GM21737 (cell line): ENCODE data around the gene CELA3B.
"Not testable (repeated sequence)": the region's sequence is repeated elsewhere in the genome, so short reads cannot be mapped to it uniquely, and the experiment has no call there.

Experiments used
- ATAC-seq: cut with Tn5 transposase; IDR thresholded peaks from one replicate; pipeline ENCODE4 v1.9.1; 2021; ENCODE audit warnings: mild to moderate bottlenecking, moderate library complexity; ENCODE audit not compliant: unreplicated experiment

CELA3B gene

GRCh38 chr1:21974699-21975098, 2.1 kb upstream of the CELA3B start:
- ATAC-seq, result not testable (repeated sequence)

- ATAC-seq, result not testable (repeated sequence)
Observed at GRCh38 chr1:21975296-21975695, 1.5 kb upstream of the CELA3B start.

GRCh38 chr1:21978209-21978608, 1.4 kb downstream of the CELA3B start:
- ATAC-seq, result not testable (repeated sequence)

- not testable (repeated sequence) for ATAC-seq
Observed at GRCh38 chr1:21980515-21981220, 3.8 kb downstream of the CELA3B start.

GRCh38 chr1:21981253-21981652, 4.4 kb downstream of the CELA3B start:
- ATAC-seq, result not testable (repeated sequence)

GRCh38 chr1:21982122-21982521, 5.3 kb downstream of the CELA3B start:
- ATAC-seq, result not testable (repeated sequence)

- ATAC-seq, result not testable (repeated sequence)
Observed at GRCh38 chr1:21983539-21983938, 6.7 kb downstream of the CELA3B start.

GRCh38 chr1:21985893-21986292, 9.1 kb downstream of the CELA3B start:
- ATAC-seq, result not testable (repeated sequence)

- ATAC-seq, result not testable (repeated sequence)
Observed at GRCh38 chr1:21986386-21986785, 9.6 kb downstream of the CELA3B start.

- not testable (repeated sequence) for ATAC-seq
Observed at GRCh38 chr1:21989672-21990393, 13.0 kb downstream of the CELA3B start.

GRCh38 chr1:21992186-21992585, 15.4 kb downstream of the CELA3B start:
- ATAC-seq, result not testable (repeated sequence)

GRCh38 chr1:21994716-21995115, 17.9 kb downstream of the CELA3B start:
- ATAC-seq, result not testable (repeated sequence)

GRCh38 chr1:21996663-21996970, 19.8 kb downstream of the CELA3B start:
- ATAC-seq, result not testable (repeated sequence)

- not testable (repeated sequence) for ATAC-seq
Observed at GRCh38 chr1:21997891-21998623, 21.2 kb downstream of the CELA3B start.

- not testable (repeated sequence) for ATAC-seq
Observed at GRCh38 chr1:21998624-21999294, 21.9 kb downstream of the CELA3B start.

- not testable (repeated sequence) for ATAC-seq
Observed at GRCh38 chr1:21999645-22000044, 22.8 kb downstream of the CELA3B start.

- ATAC-seq, result no peak
Observed at GRCh38 chr1:22001409-22001808, 24.6 kb downstream of the CELA3B start, which contains the start of gene CELA3A. CELA3A (plus strand) TSS chr1:22001657; CDS start chr1:22001675, 18 bp downstream.

- not testable (repeated sequence) for ATAC-seq
Observed at GRCh38 chr1:22002461-22002860, 25.6 kb downstream of the CELA3B start.

GRCh38 chr1:22002875-22003274, 26.1 kb downstream of the CELA3B start:
- not testable (repeated sequence) for ATAC-seq

GRCh38 chr1:22003959-22004358, 27.1 kb downstream of the CELA3B start:
- not testable (repeated sequence) for ATAC-seq
